HPDE6-E6E7 (cell line): Measurements from ENCODE around the gene ABCC1.
"Not testable (repeated sequence)": the region's sequence is repeated elsewhere in the genome, so short reads cannot be mapped to it uniquely, and the experiment has no call there.

Source experiments
- DNase-seq: peaks from one replicate; pipeline ENCODE4 v3.0.0; 2011; ENCODE audit warnings: missing footprints; ENCODE audit errors: extremely low spot score

ABCC1 gene

GRCh38 chr16:16081141-16081540 is 131.7 kb downstream of the ABCC1 start:
- no peak for DNase-seq

- DNase-seq, result no peak
Observed at GRCh38 chr16:16082255-16082654, 132.8 kb downstream of the ABCC1 start.

- DNase-seq, result no peak
Observed at GRCh38 chr16:16083421-16084156, 134.2 kb downstream of the ABCC1 start.

GRCh38 chr16:16084874-16085273 is 135.5 kb downstream of the ABCC1 start:
- DNase-seq, result no peak

- DNase-seq, result no peak
Observed at GRCh38 chr16:16086653-16087446, 137.4 kb downstream of the ABCC1 start.

GRCh38 chr16:16090238-16090637 is 140.8 kb downstream of the ABCC1 start:
- no peak for DNase-seq

GRCh38 chr16:16092925-16093627 is 143.7 kb downstream of the ABCC1 start:
- no peak for DNase-seq

GRCh38 chr16:16093628-16094332 is 144.4 kb downstream of the ABCC1 start:
- no peak for DNase-seq

GRCh38 chr16:16095646-16096045 is 146.2 kb downstream of the ABCC1 start:
- DNase-seq, result no peak

GRCh38 chr16:16096121-16096857 is 146.9 kb downstream of the ABCC1 start:
- no peak for DNase-seq

GRCh38 chr16:16096858-16097213 is 147.4 kb downstream of the ABCC1 start:
- no peak for DNase-seq

GRCh38 chr16:16099320-16099719 is 149.9 kb downstream of the ABCC1 start:
- no peak for DNase-seq

GRCh38 chr16:16100631-16101030 is 151.2 kb downstream of the ABCC1 start:
- DNase-seq, result no peak

- no peak for DNase-seq
Observed at GRCh38 chr16:16101585-16101984, 152.2 kb downstream of the ABCC1 start.

GRCh38 chr16:16102738-16103137 is 153.3 kb downstream of the ABCC1 start:
- DNase-seq, result no peak

- not testable (repeated sequence) for DNase-seq
Observed at GRCh38 chr16:16104132-16104803, 154.9 kb downstream of the ABCC1 start.

- DNase-seq, result not testable (repeated sequence)
Observed at GRCh38 chr16:16104804-16105141, 155.4 kb downstream of the ABCC1 start.

- no peak for DNase-seq
Observed at GRCh38 chr16:16105646-16106045, 156.2 kb downstream of the ABCC1 start.

- DNase-seq, result no peak
Observed at GRCh38 chr16:16106466-16106865, 157.1 kb downstream of the ABCC1 start.

GRCh38 chr16:16107839-16108238 is 158.4 kb downstream of the ABCC1 start:
- no peak for DNase-seq

- DNase-seq, result no peak
Observed at GRCh38 chr16:16108759-16109158, 159.3 kb downstream of the ABCC1 start.
